GM21360 (cell line): Measurements from ENCODE around the gene KIAA1217.
"Not testable (repeated sequence)": the region's sequence is repeated elsewhere in the genome, so short reads cannot be mapped to it uniquely, and the experiment has no call there.

ENCODE experiments used
- ATAC-seq: cut with Tn5 transposase; IDR thresholded peaks from one replicate; pipeline ENCODE4 v1.9.1; 2021; ENCODE audit warnings: mild to moderate bottlenecking, moderate library complexity; ENCODE audit not compliant: unreplicated experiment

Gene KIAA1217

GRCh38 chr10:24337723-24338122 lies 128.8 kb downstream of the KIAA1217 start:
- not testable (repeated sequence) for ATAC-seq

DNA sequence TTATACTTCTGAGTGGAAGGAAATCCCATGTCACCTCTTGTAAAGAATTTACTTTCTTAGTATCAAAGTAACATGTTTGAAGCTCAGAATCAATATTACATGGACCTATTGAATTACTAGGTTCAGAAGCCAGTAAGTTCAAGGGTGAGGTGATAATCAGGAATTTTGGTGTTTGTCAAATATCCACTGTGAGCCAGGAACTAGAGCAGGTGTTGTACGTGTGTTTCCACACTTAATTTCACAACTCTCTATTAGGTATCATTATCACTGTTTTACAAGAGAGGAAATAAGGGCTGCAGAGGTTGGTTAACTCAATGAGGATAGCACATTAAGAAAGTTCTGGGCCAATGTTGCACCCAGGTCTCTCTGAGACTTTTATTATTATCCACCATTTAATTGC lies 130.4 kb downstream of the KIAA1217 start:
- ATAC-seq: no peak

- no peak for ATAC-seq
Observed at GRCh38 chr10:24340446-24340845, 131.5 kb downstream of the KIAA1217 start.

- no peak for ATAC-seq
Observed at GRCh38 chr10:24340883-24341282, 131.9 kb downstream of the KIAA1217 start.

GRCh38 chr10:24341371-24341770 lies 132.4 kb downstream of the KIAA1217 start:
- ATAC-seq: no peak

DNA sequence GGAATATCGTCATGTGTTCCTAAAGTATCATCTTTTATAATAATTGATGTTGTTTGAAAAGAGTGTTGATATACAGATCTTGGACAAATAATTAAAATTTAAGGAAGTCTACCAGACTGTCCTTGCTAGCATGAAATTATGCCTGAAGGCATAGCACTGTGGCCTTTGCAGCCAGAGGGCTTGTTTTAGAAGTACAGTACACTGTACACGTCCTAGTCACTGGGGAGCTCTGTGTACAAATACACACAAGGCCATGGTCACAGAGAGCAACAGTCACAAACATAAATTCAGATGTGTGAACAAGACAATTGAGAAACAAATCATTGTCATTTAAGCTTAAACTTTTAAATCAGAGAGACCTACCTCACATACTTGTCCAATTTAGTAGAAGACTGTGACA lies 133.0 kb downstream of the KIAA1217 start:
- ATAC-seq: no peak

GRCh38 chr10:24343686-24344085 lies 134.7 kb downstream of the KIAA1217 start:
- no peak for ATAC-seq

GRCh38 chr10:24344279-24344678 lies 135.3 kb downstream of the KIAA1217 start:
- no peak for ATAC-seq

DNA sequence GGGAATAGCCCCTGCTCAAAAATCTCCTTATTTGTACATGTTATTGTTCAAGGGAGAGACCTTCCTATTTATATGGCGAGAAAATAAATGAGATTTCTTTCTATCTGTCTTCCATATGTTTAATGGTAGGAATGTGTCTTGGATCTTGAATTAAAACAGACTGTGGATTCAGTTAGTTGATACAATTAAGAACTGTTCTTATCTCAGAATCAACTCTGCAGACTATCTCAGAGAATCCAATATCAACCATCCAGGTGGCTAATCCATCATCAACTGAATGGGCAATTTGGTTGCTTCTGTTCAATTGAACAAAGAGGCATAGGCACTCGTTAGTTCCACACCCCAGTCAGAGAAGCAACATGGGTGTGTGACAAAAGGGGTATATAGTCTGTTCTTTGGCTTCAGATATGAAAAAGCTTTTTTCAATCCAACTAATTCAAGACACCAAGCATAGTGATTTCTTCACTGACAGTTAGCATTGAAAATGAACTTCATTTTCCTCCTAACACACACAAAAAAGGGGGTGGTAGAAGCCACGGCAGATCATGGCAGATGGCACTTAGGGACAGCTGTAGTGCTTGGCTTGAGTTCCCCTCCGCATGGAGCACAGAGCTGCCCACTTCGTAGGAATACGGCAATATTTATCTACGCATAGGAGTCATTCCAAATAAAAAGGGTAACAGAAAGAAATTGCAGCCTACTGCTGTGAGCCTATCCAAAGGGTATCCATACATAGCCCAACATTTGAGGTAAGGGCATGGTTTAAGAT lies 135.9 kb downstream of the KIAA1217 start:
- ATAC-seq: no peak

DNA sequence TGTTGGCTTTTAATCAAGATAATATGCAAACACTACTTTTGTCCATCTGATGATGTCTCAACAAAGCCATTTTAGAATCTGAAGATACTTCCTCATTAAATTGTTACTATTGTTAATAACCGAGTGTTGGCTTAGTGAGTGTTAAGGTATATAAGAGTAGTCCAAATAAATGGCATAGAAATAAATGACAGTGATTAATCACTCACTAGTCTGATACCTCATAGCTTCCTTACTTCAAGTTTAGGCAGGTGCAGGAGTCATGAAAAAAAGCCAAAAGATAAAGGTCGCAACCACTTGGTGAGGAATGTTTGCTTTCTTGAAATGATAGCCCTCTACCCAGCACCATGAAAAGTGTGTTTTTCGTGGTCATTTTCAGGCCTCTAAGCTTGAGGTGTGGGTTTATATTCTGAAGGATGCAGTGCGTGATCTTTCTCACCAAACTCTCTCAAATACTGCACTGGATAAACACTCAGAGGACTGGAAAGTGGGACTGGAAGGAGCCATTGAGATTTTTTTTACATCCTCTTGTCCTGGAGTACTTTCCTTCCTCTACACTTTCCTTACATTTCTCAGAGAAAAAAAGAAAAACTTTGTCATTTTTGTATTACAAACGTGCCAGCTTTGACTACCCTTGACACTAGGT lies 138.1 kb downstream of the KIAA1217 start:
- no peak for ATAC-seq

DNA sequence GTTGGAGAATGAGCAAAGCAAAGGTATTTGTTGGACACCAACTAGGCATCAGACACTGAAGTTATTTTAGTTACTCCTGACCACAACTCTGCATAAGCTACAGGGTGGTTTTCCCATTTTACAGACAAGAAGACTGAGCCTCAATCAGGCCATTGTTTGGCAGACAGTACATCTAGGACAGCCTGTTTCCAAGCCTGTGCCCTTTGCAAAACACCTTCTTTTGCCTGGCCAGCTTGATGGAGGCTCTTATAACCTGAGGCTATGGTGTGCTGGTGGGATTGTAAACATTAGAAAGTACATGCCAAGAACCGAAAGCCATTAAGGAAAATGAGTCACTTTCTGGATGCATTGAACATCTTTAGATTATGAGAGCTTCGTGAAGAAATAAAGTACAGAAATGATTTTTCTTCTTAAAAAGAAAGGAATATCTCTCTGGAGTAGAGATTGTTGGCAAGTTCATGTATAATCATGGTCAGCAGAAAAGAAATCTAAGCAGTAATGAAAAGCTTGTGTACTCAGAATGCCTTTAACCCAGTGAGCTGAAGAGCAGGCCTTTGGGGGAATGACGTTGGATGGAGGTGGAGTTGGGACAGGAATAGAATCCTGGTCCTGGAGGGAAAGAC lies 140.6 kb downstream of the KIAA1217 start:
- no peak for ATAC-seq

GRCh38 chr10:24350070-24350921 lies 141.4 kb downstream of the KIAA1217 start:
- no peak for ATAC-seq

DNA sequence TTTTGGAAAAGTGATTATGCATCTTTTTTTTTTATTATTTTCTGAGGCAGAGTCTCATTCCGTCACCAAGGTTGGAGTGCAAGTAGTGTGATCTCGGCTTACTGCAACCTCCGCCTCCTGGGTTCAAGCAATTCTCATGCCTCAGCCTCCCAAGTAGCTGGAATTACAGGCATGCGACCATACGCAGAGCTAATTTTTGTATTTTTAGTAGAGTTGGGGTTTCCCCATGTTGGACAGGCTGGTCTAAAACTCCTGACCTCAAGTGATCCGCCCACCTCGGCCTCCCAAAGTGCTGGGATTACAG lies 141.9 kb downstream of the KIAA1217 start:
- not testable (repeated sequence) for ATAC-seq

DNA sequence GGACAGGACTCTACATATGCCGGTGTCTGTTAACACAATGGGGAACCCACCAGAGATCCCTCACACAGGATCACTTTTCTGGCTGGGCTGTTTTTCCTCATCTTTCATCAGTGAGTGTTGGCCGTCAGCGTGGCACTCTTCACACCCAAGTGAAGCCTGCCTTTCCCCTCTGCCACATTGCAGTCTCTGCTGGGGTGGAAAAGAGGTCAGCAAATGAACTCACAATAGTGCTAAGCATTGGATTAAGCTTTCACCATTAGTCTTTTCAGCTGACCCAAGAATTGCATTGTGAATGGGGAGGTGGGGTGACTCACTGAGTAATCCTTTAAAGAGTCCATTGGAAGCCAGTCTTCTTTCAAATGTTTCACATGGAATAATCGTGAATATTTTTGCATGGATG lies 143.0 kb downstream of the KIAA1217 start:
- no peak for ATAC-seq

- ATAC-seq: no peak
Observed at GRCh38 chr10:24352399-24352798, 143.5 kb downstream of the KIAA1217 start.

- ATAC-seq: no peak
Observed at GRCh38 chr10:24353319-24353718, 144.4 kb downstream of the KIAA1217 start.

DNA sequence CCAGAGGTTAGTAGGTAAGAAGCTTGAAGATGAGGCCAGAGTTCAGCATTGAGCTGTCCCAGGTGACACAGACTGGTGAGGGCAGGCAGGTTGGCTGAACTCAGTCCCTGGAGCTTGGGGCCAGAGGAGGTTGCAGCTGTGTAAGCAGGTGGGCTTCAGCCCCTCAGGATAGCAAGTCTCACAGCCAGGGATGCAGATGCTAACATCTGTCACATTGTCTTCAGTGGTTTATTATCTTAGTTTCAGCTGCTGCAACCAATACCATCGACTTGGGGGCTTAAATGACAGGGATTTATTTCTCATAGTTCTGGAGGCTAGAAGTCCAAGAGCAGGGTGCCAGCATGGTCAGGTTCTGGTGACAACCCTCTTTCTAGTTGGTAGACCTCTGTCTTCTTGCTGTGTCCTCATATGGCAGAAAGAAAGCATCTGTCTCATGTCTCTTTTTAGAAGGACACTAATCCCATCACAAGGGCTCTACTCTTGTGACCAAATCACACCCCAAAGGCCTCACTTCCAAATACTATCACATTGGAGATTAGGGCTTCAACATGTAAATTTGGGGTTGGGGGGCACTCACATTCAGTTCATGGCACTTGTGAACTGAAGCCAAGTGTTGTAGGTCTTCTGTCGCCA lies 146.2 kb downstream of the KIAA1217 start:
- no peak for ATAC-seq

- no peak for ATAC-seq
Observed at GRCh38 chr10:24357344-24358004, 148.5 kb downstream of the KIAA1217 start.

- ATAC-seq: no peak
Observed at GRCh38 chr10:24358022-24358421, 149.1 kb downstream of the KIAA1217 start.
